Neural cell (in vitro differentiated cells): Measurements from ENCODE around the gene CRHR1. TPM values are rescaled to one million over a fixed set of nuclear protein-coding genes. Genes with fewer than 3 reads are reported as not detected.

Experiments used
- H2AFZ ChIP-seq: fragments of 200-600, 300-800 bp; sonication (generic), shearing (Covaris generic); 2 replicates; pipeline ENCODE4 v1.6.0; 2014; ENCODE audit warnings: low read depth, mild to moderate bottlenecking, antibody characterized with exemption, low read length, moderate library complexity
- H3F3A ChIP-seq: fragments of 200-600 bp; shearing (Covaris generic); 2 replicates; pipeline ENCODE4 v1.6.1; 2016; ENCODE audit warnings: mild to moderate bottlenecking, moderate library complexity, mixed read lengths, antibody characterized with exemption, low read length; ENCODE audit not compliant: insufficient read depth, poor library complexity, severe bottlenecking
- H3K27ac ChIP-seq: fragments of 200-600, 300-800 bp; sonication (generic), shearing (Covaris generic); 2 replicates; pipeline ENCODE4 v1.5.1; 2014; ENCODE audit warnings: mild to moderate bottlenecking, low read length, moderate library complexity
- H3K27me3 ChIP-seq: fragments of 300-800, 200-600 bp; sonication (generic), shearing (Covaris generic); 2 replicates; pipeline ENCODE4 v1.6.0; 2014; ENCODE audit warnings: mild to moderate bottlenecking, low read depth, low read length, moderate library complexity; ENCODE audit not compliant: insufficient read depth
- H3K36me3 ChIP-seq: fragments of 300-800, 200-600 bp; sonication (generic), shearing (Covaris generic); 2 replicates; pipeline ENCODE4 v1.5.1; 2014; ENCODE audit warnings: mild to moderate bottlenecking, antibody characterized with exemption, low read length, moderate library complexity; ENCODE audit not compliant: insufficient read depth
- H3K4me2 ChIP-seq: fragments of 300-800, 200-600 bp; sonication (generic), shearing (Covaris generic); 2 replicates; pipeline ENCODE4 v1.6.0; 2014; ENCODE audit warnings: mild to moderate bottlenecking, low read length
- H3K4me3 ChIP-seq: fragments of 300-800, 200-600 bp; sonication (generic), shearing (Covaris generic); 2 replicates; pipeline ENCODE4 v1.5.1; 2014; ENCODE audit warnings: mild to moderate bottlenecking, low read length, moderate library complexity
- H3K79me2 ChIP-seq: fragments of 200-600 bp; shearing (Covaris generic); replicated peaks from 2 replicates; pipeline ENCODE4 v1.6.0; 2014; ENCODE audit warnings: mild to moderate bottlenecking, low read length, moderate library complexity; ENCODE audit not compliant: insufficient read depth
- H3K9ac ChIP-seq: fragments of 300-800, 200-600 bp; sonication (generic), shearing (Covaris generic); 2 replicates; pipeline ENCODE4 v1.6.1; 2016; ENCODE audit warnings: mild to moderate bottlenecking, low read length, mixed read lengths
- H3K9me2 ChIP-seq: fragments of 200-600 bp; shearing (Covaris generic); 2 replicates; pipeline ENCODE4 v1.6.1; 2016; ENCODE audit warnings: mild to moderate bottlenecking, low read length, mixed read lengths; ENCODE audit not compliant: insufficient read depth
- H3K9me3 ChIP-seq: fragments of 200-600, 300-800 bp; sonication (generic), shearing (Covaris generic); 2 replicates; pipeline ENCODE4 v1.6.1; 2016; ENCODE audit warnings: mild to moderate bottlenecking, mixed run types, low read length, moderate library complexity, mixed read lengths
- H4K20me1 ChIP-seq: fragments of 200-600 bp; shearing (Covaris generic); 2 replicates; pipeline ENCODE4 v1.6.1; 2016; ENCODE audit warnings: mild to moderate bottlenecking, mixed run types; ENCODE audit not compliant: insufficient read depth
- EP300 ChIP-seq: fragments of 450-650 bp; conservative IDR thresholded peaks from 2 replicates; pipeline ENCODE4 v1.6.1; 2014; ENCODE audit warnings: antibody characterized with exemption, mild to moderate bottlenecking, moderate library complexity; ENCODE audit not compliant: poor library complexity, severe bottlenecking
- EZH2 ChIP-seq: fragments of 200-600, 300-800 bp; shearing (Covaris generic), sonication (generic); IDR thresholded peaks from 2 replicates; pipeline ENCODE4 v1.6.1; 2014; ENCODE audit warnings: antibody characterized with exemption, low read length, borderline replicate concordance, mild to moderate bottlenecking; ENCODE audit not compliant: insufficient read depth, poor library complexity, severe bottlenecking
- MXI1 ChIP-seq: fragments of 450-650 bp; conservative IDR thresholded peaks from 2 replicates; pipeline ENCODE4 v1.6.1; 2014; ENCODE audit warnings: antibody characterized with exemption, mild to moderate bottlenecking; ENCODE audit not compliant: poor library complexity, severe bottlenecking
- POLR2AphosphoS5 ChIP-seq: IDR thresholded peaks from 2 replicates; pipeline ENCODE4 v1.6.1; 2012
- RAD21 ChIP-seq: fragments of 450-650 bp; conservative IDR thresholded peaks from 2 replicates; pipeline ENCODE4 v1.6.1; 2014; ENCODE audit warnings: antibody characterized with exemption, mild to moderate bottlenecking, moderate library complexity
- SMC3 ChIP-seq: fragments of 450-650 bp; conservative IDR thresholded peaks from 2 replicates; pipeline ENCODE4 v1.6.1; 2014; ENCODE audit warnings: antibody characterized with exemption, mild to moderate bottlenecking, moderate library complexity; ENCODE audit not compliant: poor library complexity
- TAF1 ChIP-seq: IDR thresholded peaks from 2 replicates; pipeline ENCODE4 v1.6.1; 2012; ENCODE audit warnings: low read depth
- polyA plus RNA-seq: library from polyadenylated mRNA; depleted of rRNA; stranded (reverse); fragments of >200 nt; gene quantifications from 2 replicates; pipeline ENCODE4 v1.2.3, GENCODE V29; 2014
- TF ChIP-seq, protein P1 (sequence below): fragments of 450-650 bp; IDR thresholded peaks from 2 replicates; pipeline ENCODE4 v1.5.1; 2014; ENCODE audit warnings: antibody characterized with exemption, mild to moderate bottlenecking, moderate library complexity; ENCODE audit not compliant: poor library complexity, severe bottlenecking
- TF ChIP-seq, protein P2 (sequence below): IDR thresholded peaks from 2 replicates; pipeline ENCODE4 v1.6.1; 2012; ENCODE audit warnings: borderline replicate concordance

Gene CRHR1
- polyA plus RNA-seq, 1 donor from 2014 or later: 4.5 TPM

DNA sequence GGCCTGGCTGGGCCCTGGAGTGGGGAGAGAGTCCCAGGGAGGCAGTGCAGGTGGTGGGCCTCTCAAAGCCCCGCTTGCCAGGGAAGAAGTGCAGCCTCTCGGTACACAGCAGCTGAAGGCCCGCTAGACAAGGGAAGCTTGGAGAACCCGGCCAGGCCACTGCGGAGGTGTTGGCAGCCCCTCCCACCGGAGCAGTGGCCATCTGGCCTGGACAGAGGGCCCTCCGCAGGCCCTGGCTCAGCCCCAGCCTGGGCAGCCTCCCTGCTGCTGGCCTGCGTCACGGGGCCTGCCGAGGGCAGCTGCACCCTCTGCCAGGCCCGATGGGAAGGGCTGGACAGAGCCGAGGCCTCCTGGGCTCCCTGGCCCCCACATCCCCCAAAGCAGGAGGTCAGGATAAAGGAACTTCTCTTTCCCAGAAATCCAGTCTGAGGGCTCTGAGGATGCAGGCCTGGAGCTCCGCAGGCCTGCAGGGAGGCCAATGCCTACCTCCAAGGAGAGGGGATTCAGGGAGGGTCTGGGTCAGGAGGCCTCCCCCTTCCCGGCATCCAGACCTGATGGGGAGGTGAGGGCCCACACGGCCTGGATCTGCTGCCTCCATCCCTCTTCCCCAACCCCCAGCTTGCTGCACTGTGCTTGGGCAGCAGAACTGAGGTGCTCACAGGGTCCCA, 64.9 kb downstream of the CRHR1 start:
- Histone ChIP-seq H3K9me2 (no peaks in the 10 kb centered on the region), H3K27ac (no peak overlapping the region), H3K36me3 (no peaks in the 10 kb centered on the region), H3K4me2 (no peak overlapping the region), H3K4me3 (no peak overlapping the region), H3K27me3 (no peaks in the 10 kb centered on the region), H3F3A (no peaks in the 10 kb centered on the region), H2AFZ (no peak overlapping the region), H3K9me3 (no peaks in the 10 kb centered on the region), H3K79me2 (no peaks in the 10 kb centered on the region), H3K9ac (no peak overlapping the region), H4K20me1 (no peaks in the 10 kb centered on the region)
- TF ChIP-seq POLR2AphosphoS5: no peak
- TF ChIP-seq RAD21: no peak
- no peak for TF ChIP-seq EZH2
- no peak for TF ChIP-seq TAF1
- TF ChIP-seq, protein P1, sequence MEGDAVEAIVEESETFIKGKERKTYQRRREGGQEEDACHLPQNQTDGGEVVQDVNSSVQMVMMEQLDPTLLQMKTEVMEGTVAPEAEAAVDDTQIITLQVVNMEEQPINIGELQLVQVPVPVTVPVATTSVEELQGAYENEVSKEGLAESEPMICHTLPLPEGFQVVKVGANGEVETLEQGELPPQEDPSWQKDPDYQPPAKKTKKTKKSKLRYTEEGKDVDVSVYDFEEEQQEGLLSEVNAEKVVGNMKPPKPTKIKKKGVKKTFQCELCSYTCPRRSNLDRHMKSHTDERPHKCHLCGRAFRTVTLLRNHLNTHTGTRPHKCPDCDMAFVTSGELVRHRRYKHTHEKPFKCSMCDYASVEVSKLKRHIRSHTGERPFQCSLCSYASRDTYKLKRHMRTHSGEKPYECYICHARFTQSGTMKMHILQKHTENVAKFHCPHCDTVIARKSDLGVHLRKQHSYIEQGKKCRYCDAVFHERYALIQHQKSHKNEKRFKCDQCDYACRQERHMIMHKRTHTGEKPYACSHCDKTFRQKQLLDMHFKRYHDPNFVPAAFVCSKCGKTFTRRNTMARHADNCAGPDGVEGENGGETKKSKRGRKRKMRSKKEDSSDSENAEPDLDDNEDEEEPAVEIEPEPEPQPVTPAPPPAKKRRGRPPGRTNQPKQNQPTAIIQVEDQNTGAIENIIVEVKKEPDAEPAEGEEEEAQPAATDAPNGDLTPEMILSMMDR: no peak
- TF ChIP-seq EP300: no peak
- no peak for TF ChIP-seq SMC3
- no peak for TF ChIP-seq MXI1
- TF ChIP-seq, protein P2, sequence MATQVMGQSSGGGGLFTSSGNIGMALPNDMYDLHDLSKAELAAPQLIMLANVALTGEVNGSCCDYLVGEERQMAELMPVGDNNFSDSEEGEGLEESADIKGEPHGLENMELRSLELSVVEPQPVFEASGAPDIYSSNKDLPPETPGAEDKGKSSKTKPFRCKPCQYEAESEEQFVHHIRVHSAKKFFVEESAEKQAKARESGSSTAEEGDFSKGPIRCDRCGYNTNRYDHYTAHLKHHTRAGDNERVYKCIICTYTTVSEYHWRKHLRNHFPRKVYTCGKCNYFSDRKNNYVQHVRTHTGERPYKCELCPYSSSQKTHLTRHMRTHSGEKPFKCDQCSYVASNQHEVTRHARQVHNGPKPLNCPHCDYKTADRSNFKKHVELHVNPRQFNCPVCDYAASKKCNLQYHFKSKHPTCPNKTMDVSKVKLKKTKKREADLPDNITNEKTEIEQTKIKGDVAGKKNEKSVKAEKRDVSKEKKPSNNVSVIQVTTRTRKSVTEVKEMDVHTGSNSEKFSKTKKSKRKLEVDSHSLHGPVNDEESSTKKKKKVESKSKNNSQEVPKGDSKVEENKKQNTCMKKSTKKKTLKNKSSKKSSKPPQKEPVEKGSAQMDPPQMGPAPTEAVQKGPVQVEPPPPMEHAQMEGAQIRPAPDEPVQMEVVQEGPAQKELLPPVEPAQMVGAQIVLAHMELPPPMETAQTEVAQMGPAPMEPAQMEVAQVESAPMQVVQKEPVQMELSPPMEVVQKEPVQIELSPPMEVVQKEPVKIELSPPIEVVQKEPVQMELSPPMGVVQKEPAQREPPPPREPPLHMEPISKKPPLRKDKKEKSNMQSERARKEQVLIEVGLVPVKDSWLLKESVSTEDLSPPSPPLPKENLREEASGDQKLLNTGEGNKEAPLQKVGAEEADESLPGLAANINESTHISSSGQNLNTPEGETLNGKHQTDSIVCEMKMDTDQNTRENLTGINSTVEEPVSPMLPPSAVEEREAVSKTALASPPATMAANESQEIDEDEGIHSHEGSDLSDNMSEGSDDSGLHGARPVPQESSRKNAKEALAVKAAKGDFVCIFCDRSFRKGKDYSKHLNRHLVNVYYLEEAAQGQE: no peak

DNA sequence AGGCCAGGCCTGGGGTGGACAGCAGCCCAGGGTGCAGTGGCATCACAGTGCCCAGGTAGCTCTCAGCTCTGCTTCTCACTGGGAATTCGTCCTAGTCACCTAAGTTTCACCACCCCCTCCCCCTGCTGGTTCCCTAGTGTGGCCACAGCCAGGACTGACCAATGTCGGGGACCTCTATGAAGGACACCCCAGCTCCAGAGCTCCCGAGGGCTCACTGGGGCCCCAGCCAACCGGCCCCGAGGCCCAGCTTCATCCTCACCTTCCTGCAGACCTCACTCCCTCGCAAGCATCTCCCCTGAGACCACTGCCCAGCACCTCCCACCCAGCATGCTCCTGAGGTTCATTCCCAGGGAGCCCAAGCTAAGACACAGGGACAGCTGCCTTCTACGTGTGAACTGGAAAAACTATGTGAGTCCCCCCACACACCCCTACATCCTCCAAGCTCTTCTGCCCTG, 65.4 kb downstream of the CRHR1 start:
- H3K27ac ChIP-seq: no peak overlapping the region
- H3K79me2 ChIP-seq: no peaks in the 10 kb centered on the region
- H3K27me3 ChIP-seq: no peaks in the 10 kb centered on the region
- no peak overlapping the region for H3K4me2 ChIP-seq
- H3K9ac ChIP-seq: no peak overlapping the region
- H2AFZ ChIP-seq: no peak overlapping the region
- H3K9me3 ChIP-seq: no peaks in the 10 kb centered on the region
- no peaks in the 10 kb centered on the region for H3K36me3 ChIP-seq
- no peak overlapping the region for H3K4me3 ChIP-seq
- no peaks in the 10 kb centered on the region for H4K20me1 ChIP-seq
- H3K9me2 ChIP-seq: no peaks in the 10 kb centered on the region
- TF ChIP-seq MXI1 (no peak), TAF1 (no peak), RAD21 (no peak), SMC3 (no peak), POLR2AphosphoS5 (no peak), EP300 (no peak)
- TF ChIP-seq, protein P1: no peak
- no peaks in the 10 kb centered on the region for H3F3A ChIP-seq
